MM.1S (cell line): ENCODE measurements around the gene CTNNA2.

Experiments
- DNase-seq: peaks from one replicate; pipeline ENCODE4 v3.0.0-alpha.2; 2015
- H2AFZ ChIP-seq: fragments of 300-600 bp; sonication (generic); 2 replicates; pipeline ENCODE4 v1.6.0; 2016; ENCODE audit warnings: antibody characterized with exemption, low read length
- H3F3A ChIP-seq: fragments of 300-600 bp; sonication (generic); 2 replicates; pipeline ENCODE4 v1.6.1; 2016; ENCODE audit warnings: mild to moderate bottlenecking, antibody characterized with exemption, low read length, moderate library complexity, mixed read lengths; ENCODE audit not compliant: insufficient read depth
- H3K27ac ChIP-seq: fragments of 300-600 bp; sonication (generic); 2 replicates; pipeline ENCODE4 v1.5.1; 2016; ENCODE audit warnings: mild to moderate bottlenecking, low read length
- H3K27me3 ChIP-seq: fragments of 300-600 bp; sonication (generic); replicated peaks from 2 replicates; pipeline ENCODE4 v1.6.0; 2016; ENCODE audit warnings: low read length; ENCODE audit not compliant: insufficient read depth
- H3K36me3 ChIP-seq: fragments of 300-600 bp; sonication (generic); replicated peaks from 2 replicates; pipeline ENCODE4 v1.6.1; 2016; ENCODE audit warnings: mild to moderate bottlenecking, low read length, mixed read lengths; ENCODE audit not compliant: insufficient read depth
- H3K4me1 ChIP-seq: fragments of 300-600 bp; sonication (generic); 2 replicates; pipeline ENCODE4 v1.6.1; 2016; ENCODE audit warnings: low read length, mixed read lengths
- H3K4me2 ChIP-seq: fragments of 300-600 bp; sonication (generic); 2 replicates; pipeline ENCODE4 v1.6.0; 2016; ENCODE audit warnings: low read depth, low read length
- H3K4me3 ChIP-seq: fragments of 300-600 bp; sonication (generic); 2 replicates; pipeline ENCODE4 v1.5.1; 2016; ENCODE audit warnings: low read length, mixed read lengths
- H3K79me2 ChIP-seq: fragments of 300-600 bp; sonication (generic); 2 replicates; pipeline ENCODE4 v1.6.1; 2016; ENCODE audit warnings: mixed run types, low read length, mixed read lengths
- H3K9ac ChIP-seq: fragments of 300-600 bp; sonication (generic); 2 replicates; pipeline ENCODE4 v1.6.1; 2016; ENCODE audit warnings: low read length, mixed read lengths
- H3K9me2 ChIP-seq: fragments of 300-600 bp; sonication (generic); replicated peaks from 2 replicates; pipeline ENCODE4 v1.6.1; 2016; ENCODE audit warnings: mild to moderate bottlenecking, low read length, mixed read lengths; ENCODE audit not compliant: insufficient read depth
- H3K9me3 ChIP-seq: fragments of 300-600 bp; sonication (generic); replicated peaks from 2 replicates; pipeline ENCODE4 v1.6.1; 2016; ENCODE audit warnings: mild to moderate bottlenecking, low read length, mixed read lengths; ENCODE audit not compliant: insufficient read depth
- H4K20me1 ChIP-seq: fragments of 300-600 bp; sonication (generic); 2 replicates; pipeline ENCODE4 v1.6.1; 2016; ENCODE audit warnings: mild to moderate bottlenecking, low read length, moderate library complexity, mixed read lengths; ENCODE audit not compliant: insufficient read depth
- EZH2 ChIP-seq: fragments of 300-600 bp; sonication (generic); optimal IDR thresholded peaks from 2 replicates; pipeline ENCODE3; 2017; ENCODE audit warnings: low read depth, mild to moderate bottlenecking, antibody characterized with exemption, low read length, mixed read lengths
- EZH2phosphoT487 ChIP-seq: fragments of 300-600 bp; sonication (generic); IDR thresholded peaks from 2 replicates; pipeline ENCODE4 v1.6.1; 2018; ENCODE audit warnings: antibody characterized with exemption, low read length
- TF ChIP-seq, protein P1 (sequence below): fragments of 300-600 bp; sonication (generic); IDR thresholded peaks from 2 replicates; pipeline ENCODE4 v1.5.1; 2016; ENCODE audit warnings: antibody characterized with exemption, low read length, mixed read lengths

CTNNA2 gene

DNA sequence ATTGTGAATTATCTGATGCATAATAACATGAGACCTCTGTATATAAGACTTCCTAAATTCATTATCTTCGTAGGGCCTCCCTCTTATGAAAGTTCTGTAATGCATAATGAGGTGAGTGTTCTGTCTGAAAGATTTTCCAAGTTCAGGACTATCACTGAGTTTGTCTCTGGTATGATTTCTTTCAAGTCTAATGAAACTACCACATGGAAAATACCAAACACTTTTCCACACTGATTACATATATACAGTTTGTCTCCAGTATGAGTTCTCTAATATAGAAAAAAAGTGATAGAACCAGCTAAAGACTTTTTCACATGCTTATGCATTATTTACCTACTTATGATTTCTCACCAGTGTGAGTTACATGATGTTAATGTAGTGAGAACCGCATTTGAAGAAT is 34.7 kb downstream of the CTNNA2 start:
- no peak overlapping the region for H3K27ac ChIP-seq
- H3K4me3 ChIP-seq, result no peak overlapping the region
- H3K9ac ChIP-seq, result no peak overlapping the region
- H3K4me2 ChIP-seq, result no peak overlapping the region
- H3F3A ChIP-seq, result no peaks in the 10 kb centered on the region
- H3K27me3 ChIP-seq, result no peaks in the 10 kb centered on the region
- TF ChIP-seq EZH2 (no peak), EZH2phosphoT487 (no peak)
- TF ChIP-seq, protein P1, sequence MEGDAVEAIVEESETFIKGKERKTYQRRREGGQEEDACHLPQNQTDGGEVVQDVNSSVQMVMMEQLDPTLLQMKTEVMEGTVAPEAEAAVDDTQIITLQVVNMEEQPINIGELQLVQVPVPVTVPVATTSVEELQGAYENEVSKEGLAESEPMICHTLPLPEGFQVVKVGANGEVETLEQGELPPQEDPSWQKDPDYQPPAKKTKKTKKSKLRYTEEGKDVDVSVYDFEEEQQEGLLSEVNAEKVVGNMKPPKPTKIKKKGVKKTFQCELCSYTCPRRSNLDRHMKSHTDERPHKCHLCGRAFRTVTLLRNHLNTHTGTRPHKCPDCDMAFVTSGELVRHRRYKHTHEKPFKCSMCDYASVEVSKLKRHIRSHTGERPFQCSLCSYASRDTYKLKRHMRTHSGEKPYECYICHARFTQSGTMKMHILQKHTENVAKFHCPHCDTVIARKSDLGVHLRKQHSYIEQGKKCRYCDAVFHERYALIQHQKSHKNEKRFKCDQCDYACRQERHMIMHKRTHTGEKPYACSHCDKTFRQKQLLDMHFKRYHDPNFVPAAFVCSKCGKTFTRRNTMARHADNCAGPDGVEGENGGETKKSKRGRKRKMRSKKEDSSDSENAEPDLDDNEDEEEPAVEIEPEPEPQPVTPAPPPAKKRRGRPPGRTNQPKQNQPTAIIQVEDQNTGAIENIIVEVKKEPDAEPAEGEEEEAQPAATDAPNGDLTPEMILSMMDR, result no peak
- no peak overlapping the region for H2AFZ ChIP-seq
- no peaks in the 10 kb centered on the region for H3K36me3 ChIP-seq
- no peaks in the 10 kb centered on the region for H3K9me3 ChIP-seq
- no peaks in the 10 kb centered on the region for H3K4me1 ChIP-seq
- no peak for DNase-seq
- no peaks in the 10 kb centered on the region for H3K9me2 ChIP-seq
- H3K79me2 ChIP-seq, result no peaks in the 10 kb centered on the region
- no peaks in the 10 kb centered on the region for H4K20me1 ChIP-seq

DNA sequence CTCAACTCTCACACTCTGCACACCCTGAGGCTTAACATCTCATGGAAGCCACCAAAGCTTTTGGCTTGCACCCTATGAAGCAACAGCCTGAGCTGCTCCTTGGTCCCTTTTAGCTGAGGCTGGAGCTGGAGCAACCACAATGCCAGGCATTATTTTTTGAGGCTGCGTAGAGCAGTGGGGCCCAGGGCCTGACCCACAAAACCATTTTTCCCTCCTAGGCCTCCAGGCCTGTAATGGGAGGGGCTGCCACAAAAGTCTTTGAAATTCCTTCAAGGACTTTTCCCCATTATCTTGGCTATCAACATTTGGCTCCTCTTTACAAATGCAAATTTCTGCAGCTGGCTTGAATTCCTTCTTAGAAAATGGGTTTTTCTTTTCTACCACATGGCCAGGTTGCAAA is 39.8 kb downstream of the CTNNA2 start:
- H3K27me3 ChIP-seq, result no peaks in the 10 kb centered on the region
- no peaks in the 10 kb centered on the region for H3K4me1 ChIP-seq
- no peaks in the 10 kb centered on the region for H3K9me3 ChIP-seq
- H3K4me3 ChIP-seq, result no peak overlapping the region
- H3K4me2 ChIP-seq, result no peak overlapping the region
- H3K9ac ChIP-seq, result no peak overlapping the region
- no peak for DNase-seq
- no peaks in the 10 kb centered on the region for H3K9me2 ChIP-seq
- no peak overlapping the region for H2AFZ ChIP-seq
- no peak overlapping the region for H3K27ac ChIP-seq
- TF ChIP-seq, protein P1, result no peak
- no peaks in the 10 kb centered on the region for H3K79me2 ChIP-seq
- no peaks in the 10 kb centered on the region for H3F3A ChIP-seq
- H3K36me3 ChIP-seq, result no peaks in the 10 kb centered on the region
- no peaks in the 10 kb centered on the region for H4K20me1 ChIP-seq

DNA sequence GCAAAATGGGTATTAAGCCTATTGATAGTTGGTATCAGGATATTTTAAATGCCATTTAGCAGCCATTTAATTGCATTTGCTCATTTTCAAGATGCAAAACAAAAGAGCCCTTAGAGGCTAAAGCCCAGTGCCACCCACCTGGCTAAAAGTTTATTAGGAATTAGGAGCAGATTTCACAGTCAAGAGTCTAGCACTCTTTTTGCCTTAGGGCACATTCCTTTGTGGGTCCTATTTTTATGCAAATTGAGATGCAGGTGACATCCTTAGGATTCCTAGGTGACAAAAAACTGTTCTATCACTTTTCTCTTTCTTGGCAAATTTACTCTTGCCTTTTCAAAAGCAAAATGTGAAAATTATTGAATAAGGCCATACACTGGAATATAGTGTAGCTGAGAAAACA is 42.0 kb downstream of the CTNNA2 start:
- Histone ChIP-seq H3K4me1 (no peaks in the 10 kb centered on the region), H3K4me3 (no peak overlapping the region), H3K9ac (no peak overlapping the region), H4K20me1 (no peaks in the 10 kb centered on the region), H3K9me3 (no peaks in the 10 kb centered on the region), H3K4me2 (no peak overlapping the region), H2AFZ (no peak overlapping the region), H3K36me3 (no peaks in the 10 kb centered on the region), H3F3A (no peaks in the 10 kb centered on the region), H3K9me2 (no peaks in the 10 kb centered on the region), H3K79me2 (no peaks in the 10 kb centered on the region), H3K27me3 (no peaks in the 10 kb centered on the region), H3K27ac (no peak overlapping the region)
- no peak for DNase-seq
- no peak for TF ChIP-seq EZH2
- no peak for TF ChIP-seq EZH2phosphoT487
- TF ChIP-seq, protein P1, result no peak

DNA sequence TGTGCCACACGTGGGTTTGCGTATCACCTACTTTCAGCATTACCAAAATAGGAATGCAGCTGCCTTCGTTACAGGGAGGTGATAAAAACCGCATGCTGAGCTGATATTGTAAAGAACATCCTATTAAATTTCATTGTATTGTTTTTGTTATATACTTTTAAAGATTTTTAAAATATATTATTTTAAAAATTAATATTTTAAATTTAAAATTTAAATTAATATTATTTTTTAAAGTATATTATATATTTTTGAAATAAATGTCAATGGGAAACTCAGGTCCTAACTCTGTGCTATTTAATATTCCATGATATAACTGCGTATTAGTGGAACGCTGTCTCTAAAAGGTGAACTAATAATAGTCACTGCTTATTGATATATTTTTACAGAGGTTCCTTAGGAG is 51.2 kb downstream of the CTNNA2 start:
- Histone ChIP-seq H3F3A (no peaks in the 10 kb centered on the region), H3K9ac (no peak overlapping the region), H4K20me1 (no peaks in the 10 kb centered on the region), H3K36me3 (no peaks in the 10 kb centered on the region), H3K4me3 (no peak overlapping the region), H3K27ac (no peak overlapping the region), H3K79me2 (no peaks in the 10 kb centered on the region), H3K4me1 (no peaks in the 10 kb centered on the region), H3K9me2 (no peaks in the 10 kb centered on the region), H3K4me2 (no peak overlapping the region), H3K27me3 (no peaks in the 10 kb centered on the region), H3K9me3 (no peaks in the 10 kb centered on the region; the same call in 1 of the 2 replicates), H2AFZ (no peak overlapping the region)
- no peak for DNase-seq
- TF ChIP-seq, protein P1, result no peak
- no peak for TF ChIP-seq EZH2
- TF ChIP-seq EZH2phosphoT487, result no peak
